Measurements from ENCODE around the gene CROCC. TPM values are rescaled to one million over a fixed set of nuclear protein-coding genes. Genes with fewer than 3 reads are reported as not detected.

CROCC gene
- total RNA-seq, 1 donor from 2014 or later = 27.0 TPM

DNA sequence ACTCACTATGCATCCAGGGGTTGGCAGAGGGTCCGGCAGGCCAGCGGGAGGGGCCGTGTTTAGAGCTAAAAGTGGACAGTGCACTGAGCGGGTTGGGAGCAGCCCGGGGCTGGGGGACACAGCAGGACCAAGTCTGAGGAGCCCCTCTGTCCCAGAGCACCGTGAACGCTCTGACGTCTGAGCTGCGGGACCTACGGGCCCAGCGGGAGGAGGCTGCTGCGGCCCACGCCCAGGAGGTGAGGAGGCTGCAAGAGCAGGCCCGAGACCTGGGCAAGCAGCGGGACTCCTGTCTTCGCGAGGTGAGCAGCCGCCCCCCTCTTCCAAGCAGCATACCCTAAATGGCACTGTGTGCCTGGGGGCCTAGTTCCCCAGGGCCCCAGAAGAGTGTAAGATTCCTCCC lies 32.8 kb downstream of the CROCC start:
- TF ChIP-seq, protein P1, sequence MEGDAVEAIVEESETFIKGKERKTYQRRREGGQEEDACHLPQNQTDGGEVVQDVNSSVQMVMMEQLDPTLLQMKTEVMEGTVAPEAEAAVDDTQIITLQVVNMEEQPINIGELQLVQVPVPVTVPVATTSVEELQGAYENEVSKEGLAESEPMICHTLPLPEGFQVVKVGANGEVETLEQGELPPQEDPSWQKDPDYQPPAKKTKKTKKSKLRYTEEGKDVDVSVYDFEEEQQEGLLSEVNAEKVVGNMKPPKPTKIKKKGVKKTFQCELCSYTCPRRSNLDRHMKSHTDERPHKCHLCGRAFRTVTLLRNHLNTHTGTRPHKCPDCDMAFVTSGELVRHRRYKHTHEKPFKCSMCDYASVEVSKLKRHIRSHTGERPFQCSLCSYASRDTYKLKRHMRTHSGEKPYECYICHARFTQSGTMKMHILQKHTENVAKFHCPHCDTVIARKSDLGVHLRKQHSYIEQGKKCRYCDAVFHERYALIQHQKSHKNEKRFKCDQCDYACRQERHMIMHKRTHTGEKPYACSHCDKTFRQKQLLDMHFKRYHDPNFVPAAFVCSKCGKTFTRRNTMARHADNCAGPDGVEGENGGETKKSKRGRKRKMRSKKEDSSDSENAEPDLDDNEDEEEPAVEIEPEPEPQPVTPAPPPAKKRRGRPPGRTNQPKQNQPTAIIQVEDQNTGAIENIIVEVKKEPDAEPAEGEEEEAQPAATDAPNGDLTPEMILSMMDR (IDR thresholded peaks at IDR 0.05) = no peak
- Histone ChIP-seq H3K27me3 (no peaks in the 10 kb centered on the region), H3K27ac (no peak overlapping the region), H3K4me1 (peaks cover 0 to 3% of the 10 kb centered on the region in 2 donors), H3K36me3 (peaks cover 19 to 22% of the 10 kb centered on the region in 2 donors), H3K9me3 (no peaks in the 10 kb centered on the region), H3K4me3 (no peak overlapping the region)
- DNase-seq (ENCODE audit: low spot score in 2 of 2) = no peak
- intact Hi-C loops (cut with DNase I) = loop anchor here (10.0 kb wide), 1 partner anchor 170 kb away; no protein-coding TSS in a partner anchor

DNA sequence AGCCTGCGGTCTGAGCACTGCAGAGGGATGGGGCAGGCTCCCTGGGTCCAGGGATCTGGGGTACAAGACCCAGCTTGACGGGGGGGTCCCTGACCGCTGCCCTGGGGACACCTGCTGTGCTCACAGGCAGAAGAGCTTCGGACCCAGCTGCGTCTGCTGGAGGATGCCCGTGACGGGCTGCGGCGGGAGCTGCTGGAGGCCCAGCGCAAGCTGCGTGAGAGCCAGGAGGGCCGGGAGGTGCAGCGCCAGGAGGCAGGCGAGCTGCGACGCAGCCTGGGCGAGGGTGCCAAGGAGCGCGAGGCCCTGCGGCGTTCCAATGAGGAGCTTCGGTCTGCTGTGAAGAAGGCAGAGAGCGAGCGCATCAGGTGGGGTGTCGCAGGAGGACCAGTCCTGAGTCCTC lies 33.5 kb downstream of the CROCC start:
- TF ChIP-seq, protein P1 (IDR thresholded peaks at IDR 0.05) = no peak
- peaks cover 0 to 3% of the 10 kb centered on the region in 2 donors for H3K4me1 ChIP-seq
- no peak for DNase-seq (ENCODE audit: low spot score in 2 of 2)
- no peak overlapping the region for H3K4me3 ChIP-seq
- H3K27ac ChIP-seq = no peak overlapping the region
- no peaks in the 10 kb centered on the region for H3K9me3 ChIP-seq
- peaks cover 19 to 22% of the 10 kb centered on the region in 2 donors for H3K36me3 ChIP-seq
- intact Hi-C loops (cut with DNase I) = loop anchor here (10.0 kb wide), 1 partner anchor 170 kb away; no protein-coding TSS in a partner anchor
- no peaks in the 10 kb centered on the region for H3K27me3 ChIP-seq

DNA sequence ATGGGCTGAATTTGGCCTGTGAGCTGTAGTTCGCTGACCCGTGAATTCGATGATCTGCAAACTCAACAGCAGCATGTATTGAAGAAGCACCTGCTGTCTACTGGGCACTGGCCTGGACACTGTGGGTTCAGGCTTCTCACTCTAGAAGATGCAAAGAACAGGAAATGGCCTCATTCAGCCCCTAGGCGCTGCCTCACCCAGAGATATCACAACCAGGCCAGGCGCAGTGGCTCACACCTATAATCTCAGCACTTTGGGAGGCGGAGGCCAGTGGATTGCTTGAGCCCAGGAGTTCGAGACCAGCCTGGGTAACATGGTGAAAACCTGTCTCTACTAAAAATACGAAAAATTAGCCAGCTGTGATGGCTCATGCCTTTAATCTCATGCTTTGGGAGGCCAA lies 35.0 kb downstream of the CROCC start:
- peaks cover 3 to 5% of the 10 kb centered on the region in 2 donors for H3K4me1 ChIP-seq
- intact Hi-C loops (cut with DNase I) = loop anchor here (10.0 kb wide), 1 partner anchor 168 kb away; no protein-coding TSS in a partner anchor
- H3K4me3 ChIP-seq = no peak overlapping the region
- TF ChIP-seq, protein P1 (IDR thresholded peaks at IDR 0.05) = no peak
- peaks cover 19 to 22% of the 10 kb centered on the region in 2 donors for H3K36me3 ChIP-seq
- H3K27me3 ChIP-seq = no peaks in the 10 kb centered on the region
- no peak overlapping the region for H3K27ac ChIP-seq
- no peaks in the 10 kb centered on the region for H3K9me3 ChIP-seq
- DNase-seq (ENCODE audit: low spot score in 2 of 2) = no peak

DNA sequence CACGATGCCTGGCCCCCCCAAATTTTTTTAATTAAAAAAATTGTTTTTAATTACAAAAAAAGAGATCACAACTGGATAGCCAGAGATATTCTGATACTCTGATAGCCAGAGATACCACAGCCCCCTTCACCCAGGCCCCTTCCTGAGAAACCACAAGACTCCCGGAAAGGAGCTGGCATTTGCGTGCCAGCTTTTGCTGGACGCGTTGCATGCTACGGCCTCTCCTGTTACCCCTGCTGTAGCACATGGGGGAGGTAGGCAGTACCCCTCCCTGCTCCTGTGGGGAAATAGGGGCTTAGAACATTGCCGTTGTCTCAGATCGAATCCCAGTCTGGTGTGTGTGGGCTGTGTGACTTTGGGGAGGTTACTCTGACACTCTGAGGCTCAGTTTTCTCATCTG lies 36.0 kb downstream of the CROCC start:
- TF ChIP-seq, protein P1 (IDR thresholded peaks at IDR 0.05) = no peak
- Histone ChIP-seq H3K9me3 (no peaks in the 10 kb centered on the region), H3K27me3 (no peaks in the 10 kb centered on the region), H3K4me3 (no peak overlapping the region), H3K4me1 (peaks cover 2 to 3% of the 10 kb centered on the region in 2 donors), H3K36me3 (peaks cover 19 to 22% of the 10 kb centered on the region in 2 donors), H3K27ac (no peak overlapping the region)
- DNase-seq (ENCODE audit: low spot score in 2 of 2) = no peak
- intact Hi-C loops (cut with DNase I) = loop anchor here (10.0 kb wide), 1 partner anchor 167 kb away; no protein-coding TSS in a partner anchor

DNA sequence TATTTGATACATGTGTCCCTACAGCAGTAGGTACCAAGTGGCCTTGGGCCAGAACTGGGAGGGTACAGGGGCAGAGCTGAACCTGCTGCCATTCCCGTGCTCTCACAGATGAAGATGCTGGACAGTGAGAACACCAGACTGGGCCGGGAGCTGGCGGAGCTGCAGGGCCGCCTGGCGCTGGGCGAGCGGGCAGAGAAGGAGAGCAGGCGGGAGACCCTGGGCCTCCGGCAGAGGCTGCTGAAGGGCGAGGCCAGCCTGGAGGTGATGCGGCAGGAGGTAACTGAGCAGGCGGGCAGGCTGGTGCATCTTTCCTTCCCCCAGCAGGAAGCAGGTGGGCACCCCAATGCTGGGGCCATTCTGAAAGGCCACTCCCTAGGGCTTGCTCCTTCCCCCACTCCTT lies 36.7 kb downstream of the CROCC start:
- TF ChIP-seq, protein P1 (IDR thresholded peaks at IDR 0.05) = no peak
- Histone ChIP-seq H3K36me3 (peaks cover 19 to 22% of the 10 kb centered on the region in 2 donors), H3K4me1 (peaks cover 2 to 3% of the 10 kb centered on the region in 2 donors)

More for the DNA sequence above, 36.7 kb downstream of the CROCC start:
- intact Hi-C loops (cut with DNase I) = loop anchor here (10.0 kb wide), 1 partner anchor 166 kb away; no protein-coding TSS in a partner anchor
- DNase-seq (ENCODE audit: low spot score in 2 of 2) = no peak
- Histone ChIP-seq H3K27ac (no peak overlapping the region), H3K27me3 (no peaks in the 10 kb centered on the region), H3K4me3 (no peak overlapping the region), H3K9me3 (no peaks in the 10 kb centered on the region)
